Measurements from ENCODE around the gene STAM2.
"Not testable (repeated sequence)": the region's sequence is repeated elsewhere in the genome, so short reads cannot be mapped to it uniquely, and the experiment has no call there.

STAM2 gene

GRCh38 chr2:152095146-152095545 is 80.4 kb downstream of the STAM2 start:
- H3K9me3 ChIP-seq (ENCODE audit: control insufficient read depth, low read length) = no peaks in the 10 kb centered on the region
- H3K27ac ChIP-seq (ENCODE audit: insufficient read depth, low read depth, low read length, poor library complexity, severe bottlenecking) = no peak overlapping the region
- H3K27me3 ChIP-seq (ENCODE audit: control insufficient read depth, insufficient read depth, low read length, poor library complexity, severe bottlenecking) = peaks cover 58% of the 10 kb centered on the region
- no peaks in the 10 kb centered on the region for H3K4me1 ChIP-seq (ENCODE audit: control insufficient read depth, insufficient read depth, low read length)
- no peak overlapping the region for H3K4me3 ChIP-seq (ENCODE audit: insufficient read depth, low read depth, low read length)
- H3K36me3 ChIP-seq (ENCODE audit: control insufficient read depth, insufficient read depth, low read length) = no peaks in the 10 kb centered on the region
- no CpG with 5 or more reads among the region's 1 CpG for WGBS, 2 experiments

GRCh38 chr2:152094014-152094413 is 81.5 kb downstream of the STAM2 start:
- Histone ChIP-seq H3K27me3 (ENCODE audit: control insufficient read depth, insufficient read depth, low read length, poor library complexity, severe bottlenecking) (peaks cover 46% of the 10 kb centered on the region), H3K9me3 (ENCODE audit: control insufficient read depth, low read length) (no peaks in the 10 kb centered on the region), H3K4me1 (ENCODE audit: control insufficient read depth, insufficient read depth, low read length) (no peaks in the 10 kb centered on the region), H3K36me3 (ENCODE audit: control insufficient read depth, insufficient read depth, low read length) (no peaks in the 10 kb centered on the region), H3K4me3 (ENCODE audit: insufficient read depth, low read depth, low read length) (no peak overlapping the region), H3K27ac (ENCODE audit: insufficient read depth, low read depth, low read length, poor library complexity, severe bottlenecking) (no peak overlapping the region)
- WGBS, 2 experiments = 93 to 99% methylated on average over 2 of the region's 2 CpGs

- WGBS, 2 experiments = 83 to 94% methylated on average over 2 of the region's 2 CpGs
- no peaks in the 10 kb centered on the region for H3K9me3 ChIP-seq (ENCODE audit: control insufficient read depth, low read length)
- no peaks in the 10 kb centered on the region for H3K36me3 ChIP-seq (ENCODE audit: control insufficient read depth, insufficient read depth, low read length)
- H3K4me3 ChIP-seq (ENCODE audit: insufficient read depth, low read depth, low read length) = no peak overlapping the region
- no peaks in the 10 kb centered on the region for H3K4me1 ChIP-seq (ENCODE audit: control insufficient read depth, insufficient read depth, low read length)
- H3K27ac ChIP-seq (ENCODE audit: insufficient read depth, low read depth, low read length, poor library complexity, severe bottlenecking) = no peak overlapping the region
- H3K27me3 ChIP-seq (ENCODE audit: control insufficient read depth, insufficient read depth, low read length, poor library complexity, severe bottlenecking) = peaks cover 41% of the 10 kb centered on the region
Measured at GRCh38 chr2:152093464-152093863, 82.1 kb downstream of the STAM2 start.

GRCh38 chr2:152092095-152092494 is 83.5 kb downstream of the STAM2 start:
- 90 to 100% methylated on average over 1 to 2 of the region's 2 CpGs for WGBS, 2 experiments
- Histone ChIP-seq H3K4me3 (ENCODE audit: insufficient read depth, low read depth, low read length) (no peak overlapping the region), H3K27me3 (ENCODE audit: control insufficient read depth, insufficient read depth, low read length, poor library complexity, severe bottlenecking) (peaks cover 27% of the 10 kb centered on the region)

GRCh38 chr2:152090726-152091125 is 84.8 kb downstream of the STAM2 start:
- not testable (repeated sequence) for H3K36me3 ChIP-seq (ENCODE audit: control insufficient read depth, insufficient read depth, low read length); H3K4me1 ChIP-seq (ENCODE audit: control insufficient read depth, insufficient read depth, low read length); H3K9me3 ChIP-seq (ENCODE audit: control insufficient read depth, low read length); H3K4me3 ChIP-seq (ENCODE audit: insufficient read depth, low read depth, low read length); H3K27ac ChIP-seq (ENCODE audit: insufficient read depth, low read depth, low read length, poor library complexity, severe bottlenecking)
- H3K27me3 ChIP-seq (ENCODE audit: control insufficient read depth, insufficient read depth, low read length, poor library complexity, severe bottlenecking) = peaks cover 13% of the 10 kb centered on the region
- WGBS, 2 experiments = 90 to 95% methylated on average over 4 of the region's 4 CpGs

More at GRCh38 chr2:152092095-152092494, 83.5 kb downstream of the STAM2 start:
- H3K4me1 ChIP-seq (ENCODE audit: control insufficient read depth, insufficient read depth, low read length) = no peaks in the 10 kb centered on the region
- H3K36me3 ChIP-seq (ENCODE audit: control insufficient read depth, insufficient read depth, low read length) = no peaks in the 10 kb centered on the region
- H3K27ac ChIP-seq (ENCODE audit: insufficient read depth, low read depth, low read length, poor library complexity, severe bottlenecking) = no peak overlapping the region
- H3K9me3 ChIP-seq (ENCODE audit: control insufficient read depth, low read length) = no peaks in the 10 kb centered on the region

- no peaks in the 10 kb centered on the region for H3K4me1 ChIP-seq (ENCODE audit: control insufficient read depth, insufficient read depth, low read length)
- no peaks in the 10 kb centered on the region for H3K36me3 ChIP-seq (ENCODE audit: control insufficient read depth, insufficient read depth, low read length)
- 90 to 91% methylated on average over 2 of the region's 2 CpGs for WGBS, 2 experiments
- no peak overlapping the region for H3K27ac ChIP-seq (ENCODE audit: insufficient read depth, low read depth, low read length, poor library complexity, severe bottlenecking)
- no peaks in the 10 kb centered on the region for H3K27me3 ChIP-seq (ENCODE audit: control insufficient read depth, insufficient read depth, low read length, poor library complexity, severe bottlenecking)
- no peaks in the 10 kb centered on the region for H3K9me3 ChIP-seq (ENCODE audit: control insufficient read depth, low read length)
- no peak overlapping the region for H3K4me3 ChIP-seq (ENCODE audit: insufficient read depth, low read depth, low read length)
Measured at GRCh38 chr2:152089238-152089637, 86.3 kb downstream of the STAM2 start.

GRCh38 chr2:152088006-152088405 is 87.6 kb downstream of the STAM2 start:
- Histone ChIP-seq H3K9me3 (ENCODE audit: control insufficient read depth, low read length) (no peaks in the 10 kb centered on the region), H3K4me1 (ENCODE audit: control insufficient read depth, insufficient read depth, low read length) (no peaks in the 10 kb centered on the region), H3K36me3 (ENCODE audit: control insufficient read depth, insufficient read depth, low read length) (no peaks in the 10 kb centered on the region), H3K4me3 (ENCODE audit: insufficient read depth, low read depth, low read length) (no peak overlapping the region), H3K27ac (ENCODE audit: insufficient read depth, low read depth, low read length, poor library complexity, severe bottlenecking) (no peak overlapping the region), H3K27me3 (ENCODE audit: control insufficient read depth, insufficient read depth, low read length, poor library complexity, severe bottlenecking) (no peaks in the 10 kb centered on the region)
- WGBS, 2 experiments = 92 to 100% methylated on average over 2 to 3 of the region's 3 CpGs

GRCh38 chr2:152086231-152086630 is 89.3 kb downstream of the STAM2 start:
- Histone ChIP-seq H3K4me3 (ENCODE audit: insufficient read depth, low read depth, low read length) (no peak overlapping the region), H3K9me3 (ENCODE audit: control insufficient read depth, low read length) (no peaks in the 10 kb centered on the region), H3K27ac (ENCODE audit: insufficient read depth, low read depth, low read length, poor library complexity, severe bottlenecking) (no peak overlapping the region), H3K27me3 (ENCODE audit: control insufficient read depth, insufficient read depth, low read length, poor library complexity, severe bottlenecking) (no peaks in the 10 kb centered on the region), H3K36me3 (ENCODE audit: control insufficient read depth, insufficient read depth, low read length) (no peaks in the 10 kb centered on the region), H3K4me1 (ENCODE audit: control insufficient read depth, insufficient read depth, low read length) (no peaks in the 10 kb centered on the region)
- 83% methylated on average over 2 of the region's 2 CpGs; no CpG with 5 or more reads in 1 of the 2 experiments for WGBS, 2 experiments

- H3K4me3 ChIP-seq (ENCODE audit: insufficient read depth, low read depth, low read length) = no peak overlapping the region
- WGBS, 2 experiments = 88 to 94% methylated on average over 6 of the region's 6 CpGs
Measured at GRCh38 chr2:152084076-152084475, 91.5 kb downstream of the STAM2 start.

GRCh38 chr2:152083202-152083875 is 92.2 kb downstream of the STAM2 start:
- no peak overlapping the region for H3K27ac ChIP-seq (ENCODE audit: insufficient read depth, low read depth, low read length, poor library complexity, severe bottlenecking)
- H3K4me1 ChIP-seq (ENCODE audit: control insufficient read depth, insufficient read depth, low read length) = no peaks in the 10 kb centered on the region
- H3K27me3 ChIP-seq (ENCODE audit: control insufficient read depth, insufficient read depth, low read length, poor library complexity, severe bottlenecking) = no peaks in the 10 kb centered on the region
- WGBS, 2 experiments = 92 to 93% methylated on average over 6 of the region's 6 CpGs
- H3K4me3 ChIP-seq (ENCODE audit: insufficient read depth, low read depth, low read length) = no peak overlapping the region
- no peaks in the 10 kb centered on the region for H3K9me3 ChIP-seq (ENCODE audit: control insufficient read depth, low read length)
- H3K36me3 ChIP-seq (ENCODE audit: control insufficient read depth, insufficient read depth, low read length) = no peaks in the 10 kb centered on the region

More at GRCh38 chr2:152084076-152084475, 91.5 kb downstream of the STAM2 start:
- H3K27me3 ChIP-seq (ENCODE audit: control insufficient read depth, insufficient read depth, low read length, poor library complexity, severe bottlenecking) = no peaks in the 10 kb centered on the region
- H3K36me3 ChIP-seq (ENCODE audit: control insufficient read depth, insufficient read depth, low read length) = no peaks in the 10 kb centered on the region
- H3K27ac ChIP-seq (ENCODE audit: insufficient read depth, low read depth, low read length, poor library complexity, severe bottlenecking) = no peak overlapping the region
- no peaks in the 10 kb centered on the region for H3K4me1 ChIP-seq (ENCODE audit: control insufficient read depth, insufficient read depth, low read length)
- H3K9me3 ChIP-seq (ENCODE audit: control insufficient read depth, low read length) = no peaks in the 10 kb centered on the region

All from ectodermal cell (in vitro differentiated cells).